ENCODE results near the gene ATP9B.

- TF ChIP-seq EZH2 (IDR thresholded peaks at IDR 0.05; ENCODE audit: borderline replicate concordance, low read depth, low read length, poor library complexity, severe bottlenecking) = no peak
- no peak for TF ChIP-seq CTCF (conservative IDR thresholded peaks at IDR 0.05; ENCODE audit: low read depth, low read length)
Measured at GRCh38 chr18:79345981-79346380, 276.8 kb downstream of the ATP9B start.

Measured in A673 (cell line).